Fibroblast of lung (primary cell): ENCODE results near the gene DYNLT1. TPM values are rescaled to one million over a fixed set of nuclear protein-coding genes. Genes with fewer than 3 reads are reported as not detected.

Experiments
- DNase-seq, 2 donors: peaks; one replicate each; pipeline versions ENCODE4 v3.0.0 to v3.0.0-alpha.2; 2010; ENCODE audit warnings: low read depth in 2 of 2
- H2AFZ ChIP-seq: 2 replicates; pipeline ENCODE4 v1.5.1; 2012; ENCODE audit warnings: low read length, control low read depth, inconsistent platforms
- H3K27ac ChIP-seq: 2 replicates; pipeline ENCODE4 v1.5.1; 2011; ENCODE audit warnings: low read length, control low read depth; ENCODE audit not compliant: insufficient read depth
- H3K27me3 ChIP-seq: 2 replicates; pipeline ENCODE4 v1.5.1; 2011; ENCODE audit warnings: mild to moderate bottlenecking, low read length; ENCODE audit not compliant: control insufficient read depth, insufficient read depth
- H3K36me3 ChIP-seq: 2 replicates; pipeline ENCODE4 v1.5.1; 2011; ENCODE audit warnings: low read length; ENCODE audit not compliant: control insufficient read depth, insufficient read depth
- H3K4me1 ChIP-seq: 2 replicates; pipeline ENCODE4 v1.5.1; 2011; ENCODE audit warnings: low read length; ENCODE audit not compliant: control insufficient read depth, insufficient read depth; ENCODE audit errors: extremely low read depth
- H3K4me2 ChIP-seq: 2 replicates; pipeline ENCODE4 v1.5.1; 2011; ENCODE audit warnings: low read length, control low read depth; ENCODE audit not compliant: insufficient read depth; ENCODE audit errors: extremely low read depth
- H3K4me3 ChIP-seq, 4 experiments: fragments of 200-600 bp in 1 of 4; sonication (generic) in 1 of 4; replicated peaks in 1 of 4; 2 replicates each; pipeline ENCODE4 v1.5.1; 2011 to 2016; ENCODE audit warnings: low read length in 4 of 4, low read depth in 3 of 4, mild to moderate bottlenecking in 3 of 4, control low read depth in 2 of 4, inconsistent platforms in 1 of 4, mixed read lengths in 1 of 4; ENCODE audit not compliant: insufficient read depth in 1 of 4; ENCODE audit errors: control extremely low read depth in 1 of 4
- H3K79me2 ChIP-seq: 2 replicates; pipeline ENCODE4 v1.5.1; 2012; ENCODE audit warnings: mild to moderate bottlenecking, low read length, inconsistent platforms; ENCODE audit not compliant: control insufficient read depth, insufficient read depth
- H3K9ac ChIP-seq: 2 replicates; pipeline ENCODE4 v1.5.1; 2011; ENCODE audit warnings: mild to moderate bottlenecking, low read length, control low read depth; ENCODE audit not compliant: insufficient read depth
- H3K9me3 ChIP-seq: 2 replicates; pipeline ENCODE4 v1.5.1; 2012; ENCODE audit warnings: low read depth, low read length; ENCODE audit not compliant: control insufficient read depth, insufficient read depth
- H4K20me1 ChIP-seq: 2 replicates; pipeline ENCODE4 v1.5.1; 2011; ENCODE audit warnings: low read length; ENCODE audit not compliant: control insufficient read depth, insufficient read depth; ENCODE audit errors: extremely low read depth
- EZH2 ChIP-seq: IDR thresholded peaks from 2 replicates; pipeline ENCODE4 v1.5.1; 2012; ENCODE audit warnings: low read length, control low read depth, mild to moderate bottlenecking; ENCODE audit errors: missing control alignments
- polyA plus RNA-seq, 2 donors: library from polyadenylated mRNA; depleted of rRNA in 1 of 2; stranded (reverse) in 1 of 2; unstranded in 1 of 2; fragments of >200 nt; gene quantifications; 2 replicates each; pipeline ENCODE4 v1.2.1, GENCODE V29; 2011 to 2012; ENCODE audit warnings: missing spikeins in 1 of 2
- total RNA-seq: library from RNA; depleted of rRNA; stranded (reverse); fragments of >200 nt; gene quantifications from 2 replicates; pipeline ENCODE4 v1.2.1, GENCODE V29; 2014
- TF ChIP-seq, protein P1 (sequence below), 2 donors: IDR thresholded peaks in 1 of 2; conservative IDR thresholded peaks in 1 of 2; 1 replicate in 1 of 2; 2 replicates in 1 of 2; pipeline ENCODE4 v1.5.1; 2011 to 2012; ENCODE audit warnings: low read length in 2 of 2, control low read depth in 1 of 2, inconsistent platforms in 1 of 2, low read depth in 1 of 2, mild to moderate bottlenecking in 1 of 2

DYNLT1 gene
- total and polyA plus RNA-seq, 2 donors (not counting 1 experiment from before 2014, with no cell fraction given) = 92.3 to 296 TPM

GRCh38 chr6:158666628-158667359 is 22.3 kb upstream of the DYNLT1 start:
- H3K4me3 ChIP-seq = no peak overlapping the region
- no peaks in the 10 kb centered on the region for H3K36me3 ChIP-seq
- H3K9ac ChIP-seq = no peak overlapping the region
- H3K9me3 ChIP-seq = no peaks in the 10 kb centered on the region
- no peaks in the 10 kb centered on the region for H3K27me3 ChIP-seq
- no peak overlapping the region for H3K27ac ChIP-seq
- H3K4me1 ChIP-seq = no peaks in the 10 kb centered on the region
- H3K4me2 ChIP-seq = no peak overlapping the region
- TF ChIP-seq, protein P1, sequence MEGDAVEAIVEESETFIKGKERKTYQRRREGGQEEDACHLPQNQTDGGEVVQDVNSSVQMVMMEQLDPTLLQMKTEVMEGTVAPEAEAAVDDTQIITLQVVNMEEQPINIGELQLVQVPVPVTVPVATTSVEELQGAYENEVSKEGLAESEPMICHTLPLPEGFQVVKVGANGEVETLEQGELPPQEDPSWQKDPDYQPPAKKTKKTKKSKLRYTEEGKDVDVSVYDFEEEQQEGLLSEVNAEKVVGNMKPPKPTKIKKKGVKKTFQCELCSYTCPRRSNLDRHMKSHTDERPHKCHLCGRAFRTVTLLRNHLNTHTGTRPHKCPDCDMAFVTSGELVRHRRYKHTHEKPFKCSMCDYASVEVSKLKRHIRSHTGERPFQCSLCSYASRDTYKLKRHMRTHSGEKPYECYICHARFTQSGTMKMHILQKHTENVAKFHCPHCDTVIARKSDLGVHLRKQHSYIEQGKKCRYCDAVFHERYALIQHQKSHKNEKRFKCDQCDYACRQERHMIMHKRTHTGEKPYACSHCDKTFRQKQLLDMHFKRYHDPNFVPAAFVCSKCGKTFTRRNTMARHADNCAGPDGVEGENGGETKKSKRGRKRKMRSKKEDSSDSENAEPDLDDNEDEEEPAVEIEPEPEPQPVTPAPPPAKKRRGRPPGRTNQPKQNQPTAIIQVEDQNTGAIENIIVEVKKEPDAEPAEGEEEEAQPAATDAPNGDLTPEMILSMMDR (conservative IDR thresholded peaks at IDR 0.05 in 1 of 2, IDR thresholded peaks at IDR 0.05 in 1 of 2; ENCODE audit: low read depth in 1 of 2, low read length in 2 of 2) = no peak
- TF ChIP-seq EZH2 = no peak
- no peaks in the 10 kb centered on the region for H3K79me2 ChIP-seq
- no peaks in the 10 kb centered on the region for H4K20me1 ChIP-seq
- no peak overlapping the region for H2AFZ ChIP-seq
- DNase-seq = peak; percentile 21 to 89

DNA sequence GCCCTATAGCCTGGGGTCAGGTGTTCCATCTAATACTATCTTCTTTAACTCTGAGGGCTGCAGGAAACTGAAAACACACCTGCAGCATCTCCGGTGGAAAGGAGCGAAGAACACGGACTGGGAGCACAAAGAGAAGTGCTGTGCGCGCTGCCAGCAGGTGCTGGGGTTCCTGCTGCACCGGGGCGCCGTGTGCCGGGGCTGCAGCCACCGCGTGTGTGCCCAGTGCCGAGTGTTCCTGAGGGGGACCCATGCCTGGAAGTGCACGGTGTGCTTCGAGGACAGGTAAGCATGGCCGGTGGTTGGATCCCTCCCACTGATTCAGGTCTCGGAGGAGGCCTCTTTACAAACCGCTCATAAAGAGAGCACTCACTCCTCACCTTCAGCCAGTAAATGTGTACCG is 20.8 kb upstream of the DYNLT1 start:
- no peak overlapping the region for H3K27ac ChIP-seq
- DNase-seq = no peak
- no peaks in the 10 kb centered on the region for H4K20me1 ChIP-seq
- H3K4me1 ChIP-seq = no peaks in the 10 kb centered on the region
- H3K27me3 ChIP-seq = no peaks in the 10 kb centered on the region
- no peaks in the 10 kb centered on the region for H3K79me2 ChIP-seq
- no peak overlapping the region for H3K9ac ChIP-seq
- no peak overlapping the region for H3K4me3 ChIP-seq
- H3K36me3 ChIP-seq = no peaks in the 10 kb centered on the region
- H3K9me3 ChIP-seq = no peaks in the 10 kb centered on the region
- no peak overlapping the region for H3K4me2 ChIP-seq
- H2AFZ ChIP-seq = no peak overlapping the region
- TF ChIP-seq, protein P1 (conservative IDR thresholded peaks at IDR 0.05 in 1 of 2, IDR thresholded peaks at IDR 0.05 in 1 of 2; ENCODE audit: low read depth in 1 of 2, low read length in 2 of 2) = no peak
- no peak for TF ChIP-seq EZH2

GRCh38 chr6:158663625-158664165 is 19.2 kb upstream of the DYNLT1 start:
- Histone ChIP-seq H3K4me2 (peak overlapping the region; percentile 73), H4K20me1 (no peaks in the 10 kb centered on the region), H3K36me3 (no peaks in the 10 kb centered on the region), H3K27me3 (no peaks in the 10 kb centered on the region), H3K4me1 (no peaks in the 10 kb centered on the region), H3K27ac (no peak overlapping the region), H3K9me3 (no peaks in the 10 kb centered on the region), H3K79me2 (no peaks in the 10 kb centered on the region), H2AFZ (peak overlapping the region; percentile 56), H3K9ac (no peak overlapping the region), H3K4me3 (no peak overlapping the region)
- TF ChIP-seq, protein P1 (conservative IDR thresholded peaks at IDR 0.05 in 1 of 2, IDR thresholded peaks at IDR 0.05 in 1 of 2; ENCODE audit: low read depth in 1 of 2, low read length in 2 of 2) = no peak
- TF ChIP-seq EZH2 = no peak
- no peak for DNase-seq
